MCF 10A (cell line): ENCODE results near the gene PMEPA1. TPM values are rescaled to one million over a fixed set of nuclear protein-coding genes. Genes with fewer than 3 reads are reported as not detected.
A peak's percentile ranks its signal among the peaks of the same experiment; 100 is the strongest.

ENCODE experiments used
- BruUV-seq: library from RNA; stranded (reverse); fragments of 400-500 nt; replicated peaks from 2 replicates; lab custom pipeline; 2021; lab: Mats Ljungman, UMichigan
- CTCF ChIA-PET: fragments of 300-600 bp; sonication (Branson Sonifier 250); formaldehyde crosslinking; extraction: SDS; loops from one replicate; lab custom pipeline; 2021; ENCODE audit warnings: antibody characterized with exemption, inconsistent platforms; lab: Yijun Ruan, JAX
- POLR2A ChIA-PET: fragments of 300-600, 350-650 bp; sonication (Branson Sonifier 250); formaldehyde crosslinking; extraction: SDS; loops from one replicate; lab custom pipeline; 2020; ENCODE audit warnings: antibody characterized with exemption, inconsistent platforms; lab: Yijun Ruan, JAX
- DNase-seq: peaks from one replicate; pipeline ENCODE4 v3.0.0-alpha.2; 2018; ENCODE audit not compliant: unreplicated experiment
- H3K27ac Mint-ChIP-seq: one replicate; pipeline ENCODE4 v1.8.0; 2022; ENCODE audit warnings: mild to moderate bottlenecking, low read depth, mixed read lengths; ENCODE audit not compliant: unreplicated experiment
- H3K27me3 Mint-ChIP-seq: one replicate; pipeline ENCODE4 v1.8.0; 2022; ENCODE audit warnings: mixed read lengths; ENCODE audit not compliant: insufficient read depth, unreplicated experiment
- H3K36me3 Mint-ChIP-seq: one replicate; pipeline ENCODE4 v1.8.0; 2022; ENCODE audit warnings: mild to moderate bottlenecking, moderate library complexity, mixed read lengths; ENCODE audit not compliant: insufficient read depth, unreplicated experiment
- H3K4me1 Mint-ChIP-seq: one replicate; pipeline ENCODE4 v1.8.0; 2022; ENCODE audit warnings: mixed read lengths; ENCODE audit not compliant: insufficient read depth, unreplicated experiment
- H3K4me3 Mint-ChIP-seq: one replicate; pipeline ENCODE4 v1.8.0; 2022; ENCODE audit warnings: mild to moderate bottlenecking, moderate library complexity, mixed read lengths; ENCODE audit not compliant: unreplicated experiment
- H3K9me3 Mint-ChIP-seq: one replicate; pipeline ENCODE4 v1.8.0; 2022; ENCODE audit warnings: mixed read lengths; ENCODE audit not compliant: unreplicated experiment
- CTCF ChIP-seq: fragments of 200-600 bp; IDR thresholded peaks from one replicate; pipeline ENCODE4 v1.8.0; 2022; ENCODE audit warnings: antibody characterized with exemption, mild to moderate bottlenecking; ENCODE audit not compliant: unreplicated experiment
- intact Hi-C: fragments of 100-400 bp; cut with micrococcal nuclease; formaldehyde crosslinking; loops from 2 replicates; pipeline ENCODE4 v1.14.1; 2022
- total RNA-seq: library from RNA; stranded (reverse); gene quantifications from 2 replicates; pipeline ENCODE4 v1.2.3, GENCODE V29; 2022

PMEPA1 gene
- total RNA-seq, 1 experiment from 2014 or later: 68.5 TPM

- Mint-ChIP-seq H3K9me3 (peaks cover 9% of the 10 kb centered on the region), H3K27me3 (peaks cover 5% of the 10 kb centered on the region), H3K4me3 (no peak overlapping the region), H3K36me3 (no peaks in the 10 kb centered on the region), H3K4me1 (peaks cover 6% of the 10 kb centered on the region), H3K27ac (no peak overlapping the region)
- intact Hi-C loops: loop anchor here (1.0 to 2.0 kb wide), 4 partner anchors 87 to 587 kb away; no protein-coding TSS in a partner anchor
- ChIA-PET POLR2A (no interaction called here), CTCF (interaction anchor here (0.6 to 5.9 kb wide), 44 partner anchors 9 to 1834 kb away, joined by 3 to 83 read pairs (median 5); no protein-coding TSS in a partner anchor)
- TF ChIP-seq CTCF: no peak
- DNase-seq: peak; percentile 3
- BruUV-seq: no TSS peak
Observed at GRCh38 chr20:57622201-57622570, 87.6 kb downstream of the PMEPA1 start.

GRCh38 chr20:57621421-57622200, 88.2 kb downstream of the PMEPA1 start:
- peaks cover 6% of the 10 kb centered on the region for H3K4me1 Mint-ChIP-seq
- peaks cover 9% of the 10 kb centered on the region for H3K9me3 Mint-ChIP-seq
- peaks cover 11% of the 10 kb centered on the region for H3K27me3 Mint-ChIP-seq
- intact Hi-C loops: loop anchor here (1.0 to 2.0 kb wide), 4 partner anchors 88 to 588 kb away; no protein-coding TSS in a partner anchor
- H3K27ac Mint-ChIP-seq: no peak overlapping the region
- DNase-seq: no peak
- ChIA-PET POLR2A (no interaction called here), CTCF (interaction anchor here (0.5 to 5.9 kb wide), 25 partner anchors 8 to 923 kb away, joined by 3 to 83 read pairs (median 5); no protein-coding TSS in a partner anchor)
- no TSS peak for BruUV-seq
- TF ChIP-seq CTCF: no peak
- no peaks in the 10 kb centered on the region for H3K36me3 Mint-ChIP-seq
- no peak overlapping the region for H3K4me3 Mint-ChIP-seq

GRCh38 chr20:57620999-57621398, 88.8 kb downstream of the PMEPA1 start:
- BruUV-seq: no TSS peak
- no peak overlapping the region for H3K27ac Mint-ChIP-seq

More at GRCh38 chr20:57620999-57621398, 88.8 kb downstream of the PMEPA1 start:
- no peak for DNase-seq
- H3K9me3 Mint-ChIP-seq: peaks cover 8% of the 10 kb centered on the region
- peaks cover 12% of the 10 kb centered on the region for H3K27me3 Mint-ChIP-seq
- intact Hi-C loops: no loop called here
- CTCF ChIA-PET: interaction anchor here (0.5 to 5.9 kb wide), 10 partner anchors 19 to 588 kb away, joined by 3 to 83 read pairs (median 7); no protein-coding TSS in a partner anchor
- no peak overlapping the region for H3K4me3 Mint-ChIP-seq
- H3K4me1 Mint-ChIP-seq: peaks cover 6% of the 10 kb centered on the region
- no peaks in the 10 kb centered on the region for H3K36me3 Mint-ChIP-seq
- POLR2A ChIA-PET: no interaction called here
- no peak for TF ChIP-seq CTCF
